ENCODE measurements around the gene ARMC12. TPM values are rescaled to one million over a fixed set of nuclear protein-coding genes. Genes with fewer than 3 reads are reported as not detected.

ARMC12 gene
- total and polyA plus RNA-seq, 2 of the 4 experiments (the other 2 are of a cell fraction), result 0.18 to 0.74 TPM

GRCh38 chr6:35725721-35726438, 11.0 kb upstream of the ARMC12 start:
- Histone ChIP-seq H3K9me1 (ENCODE audit: insufficient read depth, low read length) (peaks cover 10% of the 10 kb centered on the region), H3K27ac (ENCODE audit: insufficient read depth, low read length) (no peak overlapping the region), H3K56ac (ENCODE audit: extremely low read depth, insufficient read depth, low read length) (no peak overlapping the region), H2BK5ac (ENCODE audit: low read depth, low read length, poor library complexity, severe bottlenecking) (no peak overlapping the region), H4K20me1 (ENCODE audit: insufficient read depth, low read length) (no peaks in the 10 kb centered on the region), H2AK9ac (replicated peaks; ENCODE audit: low read depth, low read length, poor library complexity) (peak overlapping the region; percentile 37), H4K8ac (ENCODE audit: low read depth in 2 of 2, low read length in 2 of 2) (no peak overlapping the region), H3K23ac (ENCODE audit: low read depth, low read length) (no peak overlapping the region), H3K9me3 (ENCODE audit: control insufficient read depth, insufficient read depth, low read length) (no peaks in the 10 kb centered on the region), H3K4me1 (ENCODE audit: control insufficient read depth, insufficient read depth, low read length) (peaks cover 16% of the 10 kb centered on the region), H2AK5ac (ENCODE audit: low read depth, low read length) (peak overlapping the region; percentile 65; the same call in 1 of the 2 replicates), H2BK120ac (ENCODE audit: low read depth, low read length) (no peak overlapping the region), H2BK15ac (ENCODE audit: low read depth, low read length) (no peak overlapping the region), H3K4ac (ENCODE audit: low read depth, low read length) (no peak overlapping the region; the same call in 1 of the 2 replicates), H4K5ac (ENCODE audit: low read depth, low read length) (no peak overlapping the region), H3K27me3 (ENCODE audit: control insufficient read depth, insufficient read depth, low read length) (no peaks in the 10 kb centered on the region), H3K36me3 (ENCODE audit: control insufficient read depth, insufficient read depth, low read length) (no peaks in the 10 kb centered on the region), H3K9ac (ENCODE audit: low read depth, low read length) (no peak overlapping the region), H2AFZ (replicated peaks; ENCODE audit: low read length, poor library complexity) (peak overlapping the region; percentile 2), H3K18ac (ENCODE audit: low read depth, low read length) (no peak overlapping the region), H2BK20ac (ENCODE audit: low read depth, low read length) (no peak overlapping the region), H3K79me1 (ENCODE audit: low read depth in 1 of 2, low read length in 2 of 2) (no peaks in the 10 kb centered on the region), H3K4me2 (ENCODE audit: low read depth, low read length) (no peak overlapping the region), H3K14ac (replicated peaks; ENCODE audit: low read depth, low read length) (no peak overlapping the region), H4K91ac (ENCODE audit: insufficient read depth, low read depth, low read length) (no peak overlapping the region), H3K4me3 (ENCODE audit: insufficient read depth, low read depth, low read length) (no peak overlapping the region)
- ATAC-seq (ENCODE audit: low read depth) (no peak), DNase-seq (no peak)
- BruUV-seq (replicated peaks), result no TSS peak
- POLR2A ChIA-PET (ENCODE audit: unreplicated experiment), result no interaction called here
- 73% methylated on average over 2 of the region's 11 CpGs; no CpG with 5 or more reads in 1 of the 2 experiments for WGBS, 2 experiments (ENCODE audit: extremely low coverage in 2 of 2, insufficient read length in 1 of 2)
- in situ Hi-C loops (cut with MboI; ENCODE audit: low sequenced_read_pairs), result loop anchor here (5.0 to 25.0 kb wide), 2 partner anchors 34 to 414 kb away; no protein-coding TSS in a partner anchor
- dilution Hi-C loops (cut with HindIII; ENCODE audit: low sequenced_read_pairs, unreplicated experiment), result no loop called here
- intact Hi-C loops (cut with micrococcal nuclease), result no loop called here
- no peak for TF ChIP-seq MAZ (IDR thresholded peaks at IDR 0.05; ENCODE audit: borderline replicate concordance, low read depth, low read length)
- no peak for TF ChIP-seq ELK1 (IDR thresholded peaks at IDR 0.05; ENCODE audit: borderline replicate concordance, low read depth, low read length)
- CTCF ChIA-PET, result interaction anchor here (0.9 kb wide), 1 partner anchor 152 kb away, joined by 3 read pairs; no protein-coding TSS in a partner anchor
